Skin of body (tissue), 2 donors: ENCODE measurements around the gene EPB41L1. TPM values are rescaled to one million over a fixed set of nuclear protein-coding genes. Genes with fewer than 3 reads are reported as not detected.

Experiments
- DNase-seq: peaks from one replicate; lab custom pipeline; 2025; lab: John Stamatoyannopoulos, UW
- total RNA-seq: library from RNA; depleted of rRNA; stranded (reverse); fragments of >200 nt; gene quantifications from one replicate; pipeline ENCODE4 v1.2.3, GENCODE V29; 2014

The EPB41L1 gene
- total RNA-seq, 1 donor from 2014 or later = 18.1 TPM

GRCh38 chr20:36153736-36154699 is 522 bp upstream of the EPB41L1 start:
- peak; percentile 13 for DNase-seq

DNA sequence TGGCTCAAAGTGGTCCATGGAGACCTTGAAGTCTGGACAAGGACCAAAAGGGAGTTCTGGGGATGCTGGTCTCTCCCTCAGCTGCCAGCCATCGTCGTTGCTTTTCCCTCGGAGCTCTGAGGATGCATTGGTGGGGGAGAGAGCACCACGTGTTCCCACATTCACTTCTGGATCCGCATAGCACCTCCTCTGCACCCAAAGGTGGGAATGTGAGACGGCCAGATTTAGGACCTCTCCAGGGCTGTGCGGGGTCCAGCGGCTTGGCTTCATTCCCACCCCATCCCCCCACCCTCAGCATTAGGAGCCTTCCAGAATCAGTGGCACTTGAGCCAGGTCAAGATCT is 1.1 kb downstream of the EPB41L1 start:
- DNase-seq = no peak

- no peak for DNase-seq
Observed at GRCh38 chr20:36155991-36156390, 1.5 kb downstream of the EPB41L1 start.

DNA sequence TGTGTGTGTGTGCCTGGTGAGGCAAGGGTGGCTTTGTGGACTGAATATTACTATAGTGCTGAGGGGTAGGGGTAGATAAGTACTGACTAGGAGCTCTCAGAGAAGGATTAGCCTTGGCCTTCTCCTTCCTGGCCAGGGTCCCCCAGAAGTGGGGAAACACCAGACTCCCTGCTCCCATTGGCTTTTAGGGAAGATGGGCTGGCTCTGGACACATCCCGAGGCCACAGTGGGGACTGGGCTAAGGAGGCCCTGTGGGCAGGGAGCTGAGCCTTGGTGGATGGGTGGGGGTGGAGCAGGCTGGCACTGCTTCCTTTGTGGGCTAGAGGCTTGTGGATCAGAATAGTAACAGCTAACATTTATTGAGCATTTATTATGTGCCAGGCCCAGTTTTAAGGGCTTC is 3.1 kb downstream of the EPB41L1 start:
- DNase-seq = no peak

- DNase-seq = no peak
Observed at GRCh38 chr20:36158160-36158741, 3.7 kb downstream of the EPB41L1 start.

- DNase-seq = no peak
Observed at GRCh38 chr20:36159833-36160232, 5.3 kb downstream of the EPB41L1 start.

GRCh38 chr20:36162272-36162966 is 7.9 kb downstream of the EPB41L1 start:
- DNase-seq = no peak

DNA sequence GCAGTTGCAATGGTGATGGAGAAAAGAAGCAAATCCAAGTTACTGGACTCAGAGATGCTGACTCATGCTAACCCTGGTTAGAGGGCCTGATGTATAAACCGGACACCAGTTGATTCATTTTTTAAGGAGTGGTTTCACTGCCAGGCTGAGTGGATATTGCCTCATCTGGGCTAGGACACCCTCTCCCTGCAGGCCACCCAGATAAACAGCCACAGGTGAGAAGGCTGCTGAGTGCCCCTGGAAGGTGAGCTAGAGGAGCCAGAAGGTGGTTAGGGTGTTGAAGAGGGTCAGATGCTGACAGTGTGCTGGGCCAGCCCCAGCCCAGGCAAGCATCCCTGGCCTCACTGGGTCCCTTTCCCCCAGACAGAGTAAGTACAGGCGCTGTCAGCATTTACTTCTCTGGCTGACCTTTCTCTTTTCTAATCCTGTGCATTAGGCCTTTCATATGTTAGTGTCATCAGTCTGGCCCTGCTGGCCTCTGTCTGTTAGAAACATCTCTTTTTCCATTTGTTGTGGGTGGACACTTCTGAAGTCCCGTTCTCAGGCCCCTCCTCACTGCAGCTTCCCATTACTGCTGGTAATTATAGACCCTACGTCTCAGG is 13.5 kb downstream of the EPB41L1 start:
- no peak for DNase-seq

DNA sequence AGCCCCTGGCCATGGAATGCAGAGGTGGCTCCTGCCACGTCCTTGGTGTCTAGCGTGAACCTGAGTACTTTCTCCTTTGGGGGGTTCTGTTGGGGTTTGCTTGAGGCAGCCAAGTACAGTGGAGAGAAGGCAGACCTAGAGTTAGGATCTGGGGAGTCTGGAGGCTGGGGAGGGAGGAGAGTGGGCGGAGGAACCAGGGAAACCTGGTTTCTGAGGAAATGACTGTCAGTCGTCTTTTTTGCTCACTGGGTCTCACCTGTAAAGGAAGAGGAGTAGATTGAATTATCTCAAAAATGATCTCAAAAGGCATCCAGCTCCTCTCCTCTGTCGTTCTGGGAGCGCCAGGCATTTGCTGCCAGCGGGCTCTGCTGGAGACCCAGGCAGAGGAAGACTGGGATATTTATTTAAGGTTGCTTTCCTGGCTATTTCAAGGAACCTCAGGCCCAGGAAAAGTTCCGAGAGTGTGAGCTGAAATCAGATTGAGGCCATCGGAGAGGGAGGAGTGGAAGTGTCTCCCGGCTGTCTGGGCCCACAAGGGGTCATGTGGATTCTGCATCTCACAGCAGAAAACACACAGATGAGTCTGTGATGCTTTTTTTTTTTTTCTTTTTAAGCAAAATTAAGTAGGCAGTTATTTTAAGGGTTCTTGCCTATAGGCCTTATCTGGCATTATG is 16.1 kb downstream of the EPB41L1 start:
- no peak for DNase-seq

GRCh38 chr20:36173451-36173933 is 19.0 kb downstream of the EPB41L1 start:
- DNase-seq = no peak

- DNase-seq = no peak
Observed at GRCh38 chr20:36175016-36175415, 20.5 kb downstream of the EPB41L1 start.

GRCh38 chr20:36175475-36175995 is 21.0 kb downstream of the EPB41L1 start:
- no peak for DNase-seq

GRCh38 chr20:36177716-36178115 is 23.2 kb downstream of the EPB41L1 start:
- no peak for DNase-seq

DNA sequence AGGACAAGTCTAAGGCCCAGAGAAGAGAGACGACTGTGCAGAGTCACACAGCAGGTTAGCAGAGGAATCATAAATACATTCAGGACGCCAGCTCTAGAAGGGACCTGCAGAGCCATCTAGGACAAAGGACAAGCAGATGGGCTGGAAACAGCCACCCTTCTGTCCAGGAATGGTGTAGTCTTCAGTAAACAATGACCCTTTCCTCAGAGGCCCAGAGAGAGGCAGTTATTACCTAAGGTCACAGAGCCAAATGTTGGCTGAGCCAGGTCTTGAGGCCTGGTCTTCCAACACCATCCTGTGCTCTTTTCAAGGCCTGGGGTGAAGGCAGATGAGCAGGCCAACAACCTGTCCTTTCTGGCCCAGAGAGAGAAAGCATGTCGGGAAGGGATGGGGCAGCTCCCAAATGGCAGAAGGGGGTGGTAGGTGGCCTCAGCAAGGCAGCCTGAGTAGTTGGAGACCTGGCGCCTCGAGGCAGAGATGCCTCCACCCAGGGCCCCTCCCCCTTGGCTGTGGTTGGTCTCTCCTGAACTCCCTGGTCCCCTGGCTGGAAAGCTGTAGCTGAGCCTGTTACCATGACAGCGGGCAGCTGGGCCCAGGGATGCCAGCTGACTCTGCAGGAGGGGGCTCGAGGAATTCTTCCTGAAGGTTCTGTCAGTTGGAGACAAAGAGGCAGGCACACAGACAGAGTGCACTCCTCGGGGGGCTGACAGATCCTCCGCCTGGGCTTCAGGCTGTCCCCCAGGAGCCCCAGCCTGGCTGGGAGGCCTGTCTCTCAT is 24.8 kb downstream of the EPB41L1 start:
- no peak for DNase-seq

GRCh38 chr20:36180323-36180722 is 25.8 kb downstream of the EPB41L1 start:
- DNase-seq = no peak

DNA sequence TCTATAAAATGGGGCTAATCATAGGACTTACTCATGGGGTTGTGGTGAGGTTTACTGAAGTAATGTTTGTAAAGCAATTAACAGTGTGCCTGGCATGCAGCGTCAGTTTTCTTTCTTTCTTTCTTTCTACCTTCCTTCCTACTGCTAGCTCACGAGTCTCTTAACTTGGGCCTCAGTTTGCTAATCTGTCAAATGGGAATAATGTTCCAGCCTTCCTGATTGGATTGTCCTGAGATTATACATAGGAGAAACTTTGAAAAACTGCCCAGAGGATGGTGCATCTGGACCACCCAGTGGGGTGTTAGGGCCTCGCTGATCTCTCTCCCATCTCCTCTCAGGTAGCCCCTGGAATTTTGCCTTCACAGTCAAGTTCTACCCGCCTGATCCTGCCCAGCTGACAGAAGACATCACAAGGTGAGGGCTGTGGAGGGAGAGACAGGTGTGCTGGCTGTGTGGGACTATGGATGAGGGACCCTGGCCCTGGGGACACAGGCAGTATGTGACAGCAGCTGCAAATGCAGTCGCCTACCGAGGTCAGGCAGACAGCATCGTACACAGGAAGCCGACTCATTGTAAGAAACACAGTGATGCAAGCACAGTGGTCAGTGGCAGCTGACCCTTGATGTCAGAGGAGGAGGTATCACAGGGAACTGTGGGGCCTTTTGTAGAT is 27.5 kb downstream of the EPB41L1 start:
- DNase-seq = no peak

GRCh38 chr20:36182604-36183154 is 28.1 kb downstream of the EPB41L1 start:
- no peak for DNase-seq

GRCh38 chr20:36183155-36183944 is 28.8 kb downstream of the EPB41L1 start:
- DNase-seq = no peak
